ENCODE results near the gene CTAGE9.

DNA sequence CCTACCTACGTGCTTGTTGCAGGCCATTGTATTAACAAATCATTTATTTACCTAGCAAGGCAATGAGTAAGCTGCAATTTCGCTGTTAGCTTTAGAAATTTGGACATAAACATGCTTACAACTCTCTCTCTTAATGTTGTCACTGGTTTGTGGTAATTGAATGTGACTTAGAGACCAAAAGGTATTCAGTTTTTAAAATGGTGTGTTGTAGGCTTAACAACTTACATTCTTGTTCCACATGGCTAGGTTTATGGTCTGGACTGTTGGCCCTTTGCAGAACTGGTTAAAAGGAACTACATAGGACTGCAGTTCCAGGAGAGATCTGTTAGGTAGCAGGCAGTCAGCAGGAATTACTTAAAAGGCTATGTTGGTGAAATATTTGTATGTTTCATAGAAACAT is 10.3 kb upstream of the CTAGE9 start:
- TF ChIP-seq EZH2 (IDR thresholded peaks at IDR 0.05; ENCODE audit: borderline replicate concordance, insufficient read depth, low read depth, low read length, poor library complexity, severe bottlenecking), result no peak
- TF ChIP-seq, protein P1, sequence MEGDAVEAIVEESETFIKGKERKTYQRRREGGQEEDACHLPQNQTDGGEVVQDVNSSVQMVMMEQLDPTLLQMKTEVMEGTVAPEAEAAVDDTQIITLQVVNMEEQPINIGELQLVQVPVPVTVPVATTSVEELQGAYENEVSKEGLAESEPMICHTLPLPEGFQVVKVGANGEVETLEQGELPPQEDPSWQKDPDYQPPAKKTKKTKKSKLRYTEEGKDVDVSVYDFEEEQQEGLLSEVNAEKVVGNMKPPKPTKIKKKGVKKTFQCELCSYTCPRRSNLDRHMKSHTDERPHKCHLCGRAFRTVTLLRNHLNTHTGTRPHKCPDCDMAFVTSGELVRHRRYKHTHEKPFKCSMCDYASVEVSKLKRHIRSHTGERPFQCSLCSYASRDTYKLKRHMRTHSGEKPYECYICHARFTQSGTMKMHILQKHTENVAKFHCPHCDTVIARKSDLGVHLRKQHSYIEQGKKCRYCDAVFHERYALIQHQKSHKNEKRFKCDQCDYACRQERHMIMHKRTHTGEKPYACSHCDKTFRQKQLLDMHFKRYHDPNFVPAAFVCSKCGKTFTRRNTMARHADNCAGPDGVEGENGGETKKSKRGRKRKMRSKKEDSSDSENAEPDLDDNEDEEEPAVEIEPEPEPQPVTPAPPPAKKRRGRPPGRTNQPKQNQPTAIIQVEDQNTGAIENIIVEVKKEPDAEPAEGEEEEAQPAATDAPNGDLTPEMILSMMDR (IDR thresholded peaks at IDR 0.05), result no peak
